Stimulated activated naive CD8-positive, alpha-beta T cell treated with anti-CD3 and anti-CD28 coated beads, Interleukin-15, amount 100 ng/mL, for 72 hours (primary cell): ENCODE results near the gene TMTC1.

Experiments
- ATAC-seq: fragments of 150-1000 bp; cut with Tn5 transposase; 2 replicates; pipeline ENCODE4 v1.10.0; 2021; ENCODE audit warnings: mild to moderate bottlenecking, moderate library complexity
- DNase-seq, 2 donors: peaks; one replicate each; pipeline ENCODE4 v3.0.0; 2021 to 2022
- H3K27ac Mint-ChIP-seq, 2 donors: one replicate each; pipeline ENCODE4 v1.8.0; 2022; ENCODE audit warnings: mild to moderate bottlenecking in 2 of 2, mixed read lengths in 2 of 2, moderate library complexity in 2 of 2
- H3K27me3 Mint-ChIP-seq: one replicate; pipeline ENCODE4 v1.8.0; 2022; ENCODE audit warnings: mixed read lengths
- H3K4me1 Mint-ChIP-seq: one replicate; pipeline ENCODE4 v1.8.0; 2022; ENCODE audit warnings: mild to moderate bottlenecking, mixed read lengths
- H3K4me3 Mint-ChIP-seq, 2 donors: one replicate each; pipeline ENCODE4 v1.8.0; 2022; ENCODE audit warnings: mild to moderate bottlenecking in 2 of 2, mixed read lengths in 2 of 2, moderate library complexity in 1 of 2
- H3K9me3 Mint-ChIP-seq, 2 donors: one replicate each; pipeline ENCODE4 v1.8.0; 2022; ENCODE audit warnings: mixed read lengths in 2 of 2

Gene TMTC1

DNA sequence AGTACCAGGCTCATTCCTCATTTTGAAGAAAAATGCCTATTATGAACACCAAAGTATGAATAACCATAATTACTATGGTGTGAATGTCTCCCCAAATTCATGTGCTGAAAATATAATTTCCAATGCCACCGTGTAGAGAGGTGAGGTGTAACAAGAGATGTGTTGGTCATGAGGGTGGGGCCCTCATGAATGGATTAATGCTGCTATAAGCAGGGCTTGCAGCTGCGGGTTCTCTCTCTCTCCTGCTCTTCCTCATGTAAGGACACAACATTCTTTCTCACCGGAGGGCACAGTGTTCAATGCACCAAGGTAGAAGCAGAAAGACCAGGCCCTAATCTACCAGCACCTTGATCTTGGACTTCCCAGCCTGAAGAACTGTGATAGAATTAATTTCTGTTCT lies 70.0 kb downstream of the TMTC1 start:
- Mint-ChIP-seq H3K27ac (no peak overlapping the region), H3K27me3 (no peaks in the 10 kb centered on the region), H3K9me3 (no peaks in the 10 kb centered on the region), H3K4me1 (no peaks in the 10 kb centered on the region), H3K4me3 (no peak overlapping the region)
- DNase-seq (no peak), ATAC-seq (no peak)

DNA sequence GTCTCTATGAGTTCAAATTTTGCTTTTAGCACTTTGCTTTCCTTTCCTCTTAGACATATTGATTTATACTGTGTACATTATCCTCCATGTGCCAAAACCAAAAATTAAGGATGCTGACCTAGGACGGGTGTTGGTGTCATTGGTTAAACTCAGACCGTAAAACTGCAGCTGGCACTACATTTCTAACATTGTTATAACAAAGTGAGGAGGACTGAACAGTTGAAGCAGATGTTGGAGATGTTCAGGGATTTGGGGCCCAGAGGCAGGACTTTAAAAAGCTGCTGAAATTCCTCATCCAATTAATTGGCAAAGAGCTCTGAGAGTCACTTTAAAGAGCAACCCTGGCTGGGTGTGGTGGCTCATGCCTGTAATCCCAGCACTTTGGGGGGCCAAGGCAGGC lies 72.4 kb downstream of the TMTC1 start:
- no peak for ATAC-seq
- H3K9me3 Mint-ChIP-seq, result no peaks in the 10 kb centered on the region
- no peaks in the 10 kb centered on the region for H3K4me1 Mint-ChIP-seq
- no peak overlapping the region for H3K27ac Mint-ChIP-seq
- no peak for DNase-seq
- H3K4me3 Mint-ChIP-seq, result no peak overlapping the region
- H3K27me3 Mint-ChIP-seq, result no peaks in the 10 kb centered on the region

DNA sequence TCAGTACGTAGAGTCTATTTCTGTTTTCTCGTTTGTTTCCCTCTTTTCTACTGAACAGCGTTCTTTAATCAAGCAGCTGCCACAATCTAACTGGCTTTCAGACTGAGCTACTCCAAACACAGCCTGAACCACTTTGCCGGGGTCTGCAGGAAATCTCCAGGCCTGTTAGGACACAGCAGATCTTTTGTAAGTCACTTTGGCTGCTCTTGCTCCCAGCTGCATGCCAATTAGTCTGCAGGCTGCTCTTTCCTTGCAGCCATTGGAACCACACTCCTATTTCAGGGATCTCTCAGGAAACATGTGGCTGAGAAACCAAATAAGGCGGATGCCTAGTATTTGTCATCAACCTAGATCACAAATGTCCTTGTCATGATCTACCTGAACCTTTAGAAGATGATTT lies 73.6 kb downstream of the TMTC1 start:
- ATAC-seq, result no peak

DNA sequence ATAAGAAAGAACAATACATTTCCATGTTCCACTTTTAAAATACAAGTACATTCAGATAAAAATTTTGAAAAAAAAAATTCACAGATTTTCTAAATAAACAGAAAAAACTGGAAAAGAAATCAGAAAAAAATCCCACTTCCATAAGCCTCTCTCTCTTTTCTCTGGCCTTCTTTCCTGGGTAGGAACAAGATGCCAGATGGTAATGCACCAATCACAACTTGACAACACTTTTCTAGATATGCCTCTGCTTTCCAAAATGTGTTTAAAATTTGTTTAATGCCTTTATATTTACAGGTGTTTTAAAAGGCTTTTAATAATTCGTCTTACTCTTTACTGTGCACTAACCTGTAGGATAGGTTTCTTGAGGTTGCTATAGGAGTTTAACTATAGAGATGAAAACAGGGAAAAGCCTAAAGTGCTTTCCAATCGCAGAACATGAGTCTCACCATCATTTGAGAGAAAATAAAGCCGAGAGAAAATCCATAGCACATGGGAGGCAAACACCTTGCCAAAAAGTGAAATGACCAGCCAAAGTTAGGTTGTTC lies 74.2 kb downstream of the TMTC1 start:
- H3K4me1 Mint-ChIP-seq, result no peaks in the 10 kb centered on the region
- H3K9me3 Mint-ChIP-seq, result no peaks in the 10 kb centered on the region
- no peaks in the 10 kb centered on the region for H3K27me3 Mint-ChIP-seq
- H3K4me3 Mint-ChIP-seq, result no peak overlapping the region
- no peak overlapping the region for H3K27ac Mint-ChIP-seq
- ATAC-seq (no peak), DNase-seq (no peak)

More for the DNA sequence above, 73.6 kb downstream of the TMTC1 start:
- H3K4me3 Mint-ChIP-seq, result no peak overlapping the region
- no peaks in the 10 kb centered on the region for H3K4me1 Mint-ChIP-seq
- no peaks in the 10 kb centered on the region for H3K9me3 Mint-ChIP-seq
- no peak overlapping the region for H3K27ac Mint-ChIP-seq
- DNase-seq, result no peak
- no peaks in the 10 kb centered on the region for H3K27me3 Mint-ChIP-seq

DNA sequence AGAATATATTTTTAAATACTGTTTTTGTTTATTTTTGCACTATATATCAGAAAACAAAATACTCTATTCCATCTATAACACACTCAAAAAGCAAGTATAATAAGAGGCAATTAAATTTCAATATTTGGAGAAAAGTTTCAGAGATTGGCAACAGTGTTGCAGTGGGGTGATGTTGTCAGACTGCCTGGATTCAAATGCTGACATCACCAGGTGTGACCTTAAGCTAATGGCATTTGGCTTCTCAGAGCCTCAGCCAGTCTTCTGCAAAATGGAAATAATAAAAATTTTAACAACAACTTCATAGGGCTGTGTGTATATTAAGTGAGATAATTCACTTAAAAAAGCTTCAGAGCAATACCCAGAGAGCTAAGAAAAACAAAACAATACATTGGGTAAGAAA lies 74.7 kb downstream of the TMTC1 start:
- H3K27ac Mint-ChIP-seq, result no peak overlapping the region
- no peak for ATAC-seq
- H3K27me3 Mint-ChIP-seq, result no peaks in the 10 kb centered on the region
- DNase-seq, result no peak
- H3K4me3 Mint-ChIP-seq, result no peak overlapping the region
- H3K4me1 Mint-ChIP-seq, result no peaks in the 10 kb centered on the region
- H3K9me3 Mint-ChIP-seq, result no peaks in the 10 kb centered on the region

DNA sequence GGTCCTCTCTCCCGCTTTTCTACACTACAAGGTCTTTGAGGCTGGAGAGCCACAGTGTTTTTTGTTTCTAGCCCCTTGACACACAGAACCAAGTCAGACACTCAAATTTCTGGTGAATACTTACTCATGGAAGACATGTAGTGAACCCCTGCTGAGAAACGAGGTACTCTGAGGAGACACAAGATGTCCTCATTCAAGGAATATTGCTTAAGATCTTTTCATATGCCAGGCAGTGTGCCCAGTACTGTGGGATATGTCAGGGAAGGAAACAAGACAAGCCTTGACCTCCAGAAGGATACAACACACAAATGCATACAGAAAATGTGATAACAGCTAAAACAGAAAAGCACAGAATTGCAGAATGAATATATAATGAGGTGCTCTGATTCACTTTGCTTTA lies 75.9 kb downstream of the TMTC1 start:
- H3K4me1 Mint-ChIP-seq, result no peaks in the 10 kb centered on the region
- no peaks in the 10 kb centered on the region for H3K27me3 Mint-ChIP-seq
- no peak for DNase-seq
- no peak for ATAC-seq
- no peak overlapping the region for H3K4me3 Mint-ChIP-seq
- no peaks in the 10 kb centered on the region for H3K9me3 Mint-ChIP-seq
- no peak overlapping the region for H3K27ac Mint-ChIP-seq

DNA sequence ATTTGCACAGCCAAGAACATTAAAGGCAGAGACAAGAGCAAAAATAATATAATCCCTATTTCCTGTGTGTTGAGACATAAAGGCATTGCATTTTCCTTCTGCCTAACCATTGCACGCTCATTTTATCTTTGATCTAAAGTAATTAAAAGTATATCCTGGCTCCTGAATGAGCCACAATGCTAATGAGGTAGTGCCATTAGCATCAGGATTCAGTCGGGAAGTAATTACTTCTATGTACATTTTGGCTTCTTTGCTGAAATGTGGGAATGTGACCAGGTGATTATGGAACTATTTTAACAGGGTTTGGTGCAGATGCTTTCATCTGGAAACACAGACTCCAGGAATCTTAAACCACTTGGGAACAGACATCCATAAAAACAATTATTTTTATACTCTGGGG lies 77.4 kb downstream of the TMTC1 start:
- H3K27ac Mint-ChIP-seq, result no peak overlapping the region
- ATAC-seq (no peak), DNase-seq (no peak)
- H3K4me1 Mint-ChIP-seq, result no peaks in the 10 kb centered on the region
- no peaks in the 10 kb centered on the region for H3K9me3 Mint-ChIP-seq
- H3K27me3 Mint-ChIP-seq, result no peaks in the 10 kb centered on the region
- H3K4me3 Mint-ChIP-seq, result no peak overlapping the region

DNA sequence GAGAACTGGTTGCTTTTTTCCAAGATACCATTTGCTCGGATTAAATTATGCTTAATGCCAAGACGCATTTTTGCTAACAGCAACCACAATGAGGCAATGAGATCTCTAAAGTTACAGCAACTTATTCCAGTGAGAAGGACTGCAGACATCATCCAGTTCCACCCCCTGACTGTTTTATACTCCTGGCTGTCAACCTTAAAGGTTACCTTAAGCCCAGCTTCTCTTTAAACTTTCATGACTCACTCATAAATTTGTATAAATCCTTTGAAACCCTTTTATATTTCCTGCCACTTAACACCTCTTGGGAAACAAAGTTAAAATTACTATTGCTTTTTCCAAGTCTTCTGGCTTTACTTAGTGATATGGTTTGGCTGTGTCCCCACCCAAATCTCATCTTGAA lies 80.2 kb downstream of the TMTC1 start:
- no peak for ATAC-seq
- no peak overlapping the region for H3K4me3 Mint-ChIP-seq
- no peaks in the 10 kb centered on the region for H3K27me3 Mint-ChIP-seq
- no peak for DNase-seq
- H3K9me3 Mint-ChIP-seq, result no peaks in the 10 kb centered on the region
- H3K27ac Mint-ChIP-seq, result no peak overlapping the region
- no peaks in the 10 kb centered on the region for H3K4me1 Mint-ChIP-seq

DNA sequence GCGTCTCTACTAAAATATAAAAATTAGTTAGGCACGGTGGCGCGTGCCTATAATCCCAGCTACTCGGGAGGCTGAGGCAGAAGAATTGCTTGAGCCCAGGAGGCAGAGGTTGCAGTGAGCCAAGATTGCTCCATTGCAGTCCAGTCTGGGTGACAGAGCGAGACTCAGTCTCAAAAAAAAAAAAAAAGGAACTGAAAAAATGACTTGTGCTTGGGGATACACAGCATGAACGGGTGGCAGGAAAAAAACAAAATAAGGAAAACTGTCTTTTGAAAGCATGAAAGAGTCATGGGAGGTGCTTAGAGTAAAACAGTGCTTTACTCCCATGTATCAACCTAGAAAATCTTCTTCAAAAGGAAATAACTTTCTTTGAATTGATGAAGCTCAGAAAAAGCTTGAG lies 80.8 kb downstream of the TMTC1 start:
- Mint-ChIP-seq H3K27me3 (no peaks in the 10 kb centered on the region), H3K27ac (no peak overlapping the region), H3K4me3 (no peak overlapping the region), H3K4me1 (no peaks in the 10 kb centered on the region), H3K9me3 (no peaks in the 10 kb centered on the region)
- DNase-seq (no peak), ATAC-seq (no peak)

DNA sequence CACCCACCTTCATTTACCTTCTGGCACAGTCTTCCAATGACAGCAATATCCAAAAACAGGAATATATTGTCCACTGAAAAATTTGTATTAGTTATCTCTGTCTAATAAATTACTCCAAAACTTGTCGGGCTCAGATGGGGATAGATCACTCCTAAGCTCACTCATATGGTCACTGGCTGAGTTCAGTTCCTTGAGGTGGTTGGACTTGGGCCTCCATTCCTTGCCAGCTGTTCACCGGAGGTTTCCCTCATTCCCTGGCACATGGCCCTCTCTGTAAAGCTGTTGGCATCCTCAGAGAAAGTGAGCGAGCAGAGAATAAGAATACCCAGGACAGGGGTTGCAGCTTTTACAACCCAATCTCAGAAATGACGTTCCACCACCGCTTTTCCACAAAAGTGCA lies 81.5 kb downstream of the TMTC1 start:
- ATAC-seq (no peak), DNase-seq (no peak)
- no peaks in the 10 kb centered on the region for H3K9me3 Mint-ChIP-seq
- H3K27ac Mint-ChIP-seq, result no peak overlapping the region
- no peaks in the 10 kb centered on the region for H3K4me1 Mint-ChIP-seq
- H3K4me3 Mint-ChIP-seq, result no peak overlapping the region
- no peaks in the 10 kb centered on the region for H3K27me3 Mint-ChIP-seq

DNA sequence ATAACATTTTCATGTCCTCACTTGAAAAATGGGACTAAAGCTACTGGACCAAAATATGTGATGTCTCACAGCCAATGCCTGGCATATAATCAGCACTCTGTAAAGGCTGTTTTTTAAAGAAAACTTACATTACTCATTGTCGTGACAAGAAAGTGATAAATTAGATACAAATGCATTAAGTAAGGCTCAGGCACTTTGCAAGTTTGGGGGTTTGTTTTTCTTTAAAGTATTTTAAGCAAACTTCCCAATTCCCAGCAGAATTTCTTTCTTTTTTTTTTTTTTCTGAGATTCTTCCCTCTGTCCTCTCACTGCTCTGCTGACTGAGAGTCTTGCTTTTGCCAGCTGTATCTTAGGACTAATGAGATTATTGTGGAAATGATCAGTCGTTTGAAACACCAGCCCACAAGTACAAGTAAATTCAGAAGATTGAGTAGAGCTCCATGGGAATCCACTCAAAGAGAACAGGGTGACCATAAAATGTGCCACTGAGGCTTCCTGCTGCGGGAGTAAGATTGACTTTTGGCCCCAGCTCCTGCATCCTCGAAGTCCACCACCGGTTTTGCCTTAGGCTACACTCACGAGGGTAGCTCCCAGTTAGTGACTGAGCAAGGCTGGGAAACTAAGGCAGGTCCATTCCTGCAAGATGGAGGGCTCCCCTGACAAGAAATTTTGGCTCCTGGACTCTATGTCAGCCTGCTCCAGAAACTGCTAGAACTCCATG lies 82.8 kb downstream of the TMTC1 start:
- ATAC-seq (no peak), DNase-seq (no peak)
- no peaks in the 10 kb centered on the region for H3K27me3 Mint-ChIP-seq
- no peak overlapping the region for H3K27ac Mint-ChIP-seq
- H3K4me3 Mint-ChIP-seq, result no peak overlapping the region
- no peaks in the 10 kb centered on the region for H3K9me3 Mint-ChIP-seq
- no peaks in the 10 kb centered on the region for H3K4me1 Mint-ChIP-seq

DNA sequence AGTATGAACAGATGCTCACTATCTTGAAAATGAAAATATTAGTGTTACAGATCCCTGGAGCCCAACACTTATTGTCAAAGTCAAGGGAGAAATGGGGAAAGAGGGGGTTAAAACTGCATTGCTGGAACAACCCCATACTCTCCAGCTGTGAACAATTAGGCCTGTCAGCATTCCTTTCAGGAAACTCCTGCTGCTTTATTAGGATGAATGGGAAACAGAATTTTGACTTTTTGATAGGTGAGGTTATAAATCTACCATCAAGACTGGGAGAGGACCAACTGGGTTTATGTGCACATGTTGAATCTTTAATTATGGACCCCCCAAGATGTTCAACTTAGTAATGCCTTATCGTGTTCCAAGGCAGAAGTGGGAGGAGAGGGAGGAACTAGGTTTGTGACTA lies 85.0 kb downstream of the TMTC1 start:
- H3K27ac Mint-ChIP-seq, result no peak overlapping the region
- H3K27me3 Mint-ChIP-seq, result no peaks in the 10 kb centered on the region
- no peaks in the 10 kb centered on the region for H3K9me3 Mint-ChIP-seq
- no peak overlapping the region for H3K4me3 Mint-ChIP-seq
- DNase-seq, result no peak
- H3K4me1 Mint-ChIP-seq, result no peaks in the 10 kb centered on the region
- ATAC-seq, result no peak

DNA sequence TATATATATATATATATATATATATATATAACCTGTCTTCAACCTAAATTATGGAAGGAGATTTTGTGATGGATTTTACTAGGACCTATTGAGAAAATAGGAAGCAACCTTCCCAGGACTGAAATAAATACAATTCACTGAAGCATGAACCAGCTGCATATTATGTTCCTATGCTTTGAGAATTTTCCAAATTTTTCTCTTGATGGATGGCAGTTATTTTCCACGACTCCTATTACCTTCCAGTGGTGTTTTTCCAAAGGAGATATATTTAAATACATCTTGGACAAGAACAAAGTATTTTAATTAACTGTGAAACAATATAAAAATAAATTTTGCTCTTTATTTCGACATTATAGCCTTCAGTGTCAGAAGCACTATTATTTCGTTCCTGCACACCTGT lies 87.9 kb downstream of the TMTC1 start:
- Mint-ChIP-seq H3K4me3 (no peak overlapping the region), H3K27me3 (no peaks in the 10 kb centered on the region), H3K9me3 (no peaks in the 10 kb centered on the region), H3K27ac (no peak overlapping the region), H3K4me1 (no peaks in the 10 kb centered on the region)
- no peak for DNase-seq
- ATAC-seq, result no peak

DNA sequence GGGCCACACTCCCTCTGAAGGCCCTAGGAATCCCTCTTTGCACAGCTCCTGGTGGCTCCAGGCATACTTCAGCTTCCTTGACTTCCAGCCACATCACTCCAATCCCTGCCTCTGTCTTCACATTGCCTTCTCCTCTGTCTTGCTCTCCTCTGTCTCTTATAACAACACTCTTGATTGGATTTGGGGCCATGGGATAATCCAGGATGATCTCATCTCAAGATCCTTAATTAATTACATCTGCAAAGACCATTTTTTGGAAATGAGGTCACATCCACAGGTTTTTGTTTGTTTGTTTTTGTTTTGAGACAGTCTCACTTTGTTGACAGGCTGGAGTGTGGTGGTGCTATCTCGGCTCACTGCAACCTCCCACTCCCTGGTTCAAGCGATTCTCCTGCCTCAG lies 88.7 kb downstream of the TMTC1 start:
- H3K27me3 Mint-ChIP-seq, result no peaks in the 10 kb centered on the region
- H3K4me3 Mint-ChIP-seq, result no peak overlapping the region
- H3K27ac Mint-ChIP-seq, result peak overlapping the region in 1 of 2 donors; percentile 20
- DNase-seq, result no peak
- no peaks in the 10 kb centered on the region for H3K4me1 Mint-ChIP-seq
- no peaks in the 10 kb centered on the region for H3K9me3 Mint-ChIP-seq
- ATAC-seq, result no peak

DNA sequence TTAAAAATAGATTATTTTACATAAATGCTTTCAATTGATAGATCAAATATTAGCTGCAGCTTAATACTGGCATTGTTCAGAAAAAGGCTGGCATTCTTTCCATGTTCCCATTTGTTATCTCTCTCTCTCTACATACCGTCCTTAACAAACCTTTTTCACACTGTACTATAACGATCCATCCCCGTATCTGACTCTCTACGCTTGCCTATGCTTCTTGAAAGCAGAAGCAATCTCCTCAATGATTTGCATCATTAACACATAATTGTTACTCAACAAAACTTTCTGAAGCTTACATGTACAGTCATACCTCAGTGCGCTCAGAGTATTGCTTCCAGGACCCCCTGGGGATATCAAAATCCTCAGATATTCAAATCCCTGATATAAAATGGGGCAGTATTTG lies 89.7 kb downstream of the TMTC1 start:
- Mint-ChIP-seq H3K4me3 (no peak overlapping the region), H3K27ac (no peak overlapping the region), H3K9me3 (peaks cover 0 to 5% of the 10 kb centered on the region in 2 donors), H3K4me1 (no peaks in the 10 kb centered on the region), H3K27me3 (no peaks in the 10 kb centered on the region)
- DNase-seq (no peak), ATAC-seq (no peak)

DNA sequence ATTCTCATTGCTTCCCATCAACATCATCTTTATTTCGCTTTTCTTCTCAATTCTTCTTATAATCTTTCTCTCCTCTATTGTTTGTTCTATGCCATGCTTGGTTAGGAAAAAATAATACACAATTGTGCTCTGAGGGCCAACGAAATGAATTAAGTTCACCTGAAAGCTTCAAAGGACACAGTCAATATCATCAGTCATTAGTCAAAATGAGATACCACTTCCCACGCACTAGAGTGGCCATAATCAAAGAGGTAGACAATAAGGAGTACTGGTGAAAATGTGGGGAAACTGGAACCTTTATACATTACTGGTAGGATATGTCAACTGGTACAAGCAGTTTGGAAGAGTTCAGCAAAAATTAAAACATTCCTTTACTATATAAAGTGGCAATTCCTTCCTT lies 91.5 kb downstream of the TMTC1 start:
- Mint-ChIP-seq H3K27ac (no peak overlapping the region), H3K27me3 (no peaks in the 10 kb centered on the region), H3K9me3 (peaks cover 0 to 5% of the 10 kb centered on the region in 2 donors), H3K4me3 (no peak overlapping the region), H3K4me1 (no peaks in the 10 kb centered on the region)
- no peak for DNase-seq
- no peak for ATAC-seq
